PFSK-1 (cell line): Measurements from ENCODE around the gene IL15RA.

ENCODE experiments used
- POLR2AphosphoS5 ChIP-seq: IDR thresholded peaks from 2 replicates; pipeline ENCODE4 v1.6.1; 2012; ENCODE audit warnings: low read depth, mild to moderate bottlenecking, control low read depth, low read length, moderate library complexity
- TAF1 ChIP-seq: IDR thresholded peaks from 2 replicates; pipeline ENCODE4 v1.6.1; 2012; ENCODE audit warnings: low read length, control low read depth, borderline replicate concordance; ENCODE audit not compliant: insufficient read depth

DNA sequence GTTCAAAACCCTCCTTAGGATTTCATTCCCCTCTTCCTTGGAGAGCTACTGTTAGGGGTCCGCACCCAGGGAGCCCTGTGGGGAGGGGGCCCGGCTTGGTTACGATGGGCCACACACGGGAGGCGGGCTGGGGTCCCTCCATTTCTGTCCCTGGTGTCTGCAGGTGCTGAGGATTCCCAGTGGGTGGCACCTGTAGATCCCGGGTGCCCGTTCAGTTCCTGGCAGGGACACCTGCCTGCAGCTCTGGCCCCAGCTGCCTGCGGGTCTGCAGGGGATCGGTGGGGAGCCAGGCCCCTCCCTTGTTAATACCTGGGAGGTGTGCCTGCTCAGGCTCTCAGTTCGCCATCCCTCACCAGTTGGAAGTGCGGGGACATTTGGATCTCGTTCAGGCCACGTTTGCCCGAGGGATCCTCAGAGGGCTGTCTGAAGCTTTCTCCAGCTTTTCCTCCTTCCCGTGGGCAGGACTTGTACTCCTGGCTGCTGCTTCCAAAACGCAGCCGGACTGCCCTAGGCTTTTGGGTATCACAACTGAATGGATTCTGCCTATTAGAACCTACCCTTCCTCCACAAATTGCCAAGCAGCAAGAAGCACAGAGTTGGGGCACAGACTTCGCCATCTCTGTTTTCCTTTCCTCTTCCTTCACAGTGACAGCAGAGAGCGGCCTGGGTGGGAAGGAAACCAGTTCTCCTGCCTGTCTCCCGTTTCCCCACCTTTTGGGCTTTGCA, 22.3 kb upstream of the IL15RA start:
- TF ChIP-seq TAF1 (no peak), POLR2AphosphoS5 (no peak)
